GM21447 (cell line): ENCODE data around the gene METTL22.

ENCODE experiments used
- ATAC-seq: cut with Tn5 transposase; IDR thresholded peaks from one replicate; pipeline ENCODE4 v1.9.1; 2021; ENCODE audit not compliant: unreplicated experiment

The METTL22 gene

DNA sequence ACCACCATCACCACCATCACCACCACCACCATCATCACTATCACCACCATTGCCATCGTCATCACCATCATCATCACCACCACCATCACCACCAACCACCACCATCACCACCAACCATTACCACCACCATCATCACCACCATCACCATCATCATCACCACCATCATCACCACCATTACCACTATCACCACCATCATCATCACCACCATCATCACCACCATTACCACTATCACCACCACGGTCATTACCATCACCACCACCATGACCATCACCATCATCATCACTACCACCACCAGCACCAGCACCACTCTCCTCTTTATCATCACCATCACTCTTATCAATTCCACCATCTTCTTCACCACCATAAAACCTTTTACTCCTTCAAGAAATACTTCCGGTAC is 30.0 kb upstream of the METTL22 start:
- no peak for ATAC-seq

DNA sequence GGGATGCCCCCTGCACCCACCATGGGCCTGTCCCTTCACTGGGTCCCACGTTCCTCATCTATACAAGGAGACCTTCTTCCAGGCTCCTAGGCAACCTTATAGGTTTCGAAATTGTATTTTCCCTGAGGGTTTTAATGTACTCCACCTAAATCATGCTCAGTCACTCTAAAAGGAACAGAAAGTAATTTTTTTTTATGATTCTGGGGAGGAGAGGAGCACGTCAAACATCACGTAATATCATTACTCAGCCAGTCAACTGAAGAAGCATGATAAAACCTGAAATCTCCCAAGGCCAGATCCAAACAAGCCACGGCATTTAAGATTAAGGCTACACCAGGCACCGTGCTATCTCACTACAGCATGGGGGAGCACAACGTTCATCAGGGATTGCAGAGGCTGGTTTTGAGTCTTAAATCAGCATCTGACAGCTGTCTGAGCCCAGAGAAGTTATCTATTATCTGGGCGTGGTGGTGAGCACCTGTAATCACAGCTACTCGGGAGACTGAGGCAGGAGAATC is 27.3 kb upstream of the METTL22 start:
- ATAC-seq, result no peak

DNA sequence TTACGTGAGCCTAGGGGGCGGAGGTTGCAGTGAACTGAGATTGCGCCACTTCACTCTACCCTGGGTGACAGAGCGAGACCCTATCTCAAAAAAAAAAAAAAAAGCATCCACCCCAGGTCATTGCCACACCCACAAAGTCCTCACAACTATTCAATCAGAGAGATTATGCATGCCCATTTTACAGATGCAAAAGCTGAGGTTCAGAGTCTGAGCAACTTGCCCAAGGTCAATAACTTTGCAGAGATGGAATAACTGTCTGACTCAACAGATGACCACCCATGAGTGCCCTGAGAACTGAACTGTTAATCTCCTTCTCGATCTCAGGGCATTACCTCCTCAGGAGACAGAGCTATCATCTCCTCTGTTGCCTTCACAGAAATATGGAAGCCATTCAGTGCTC is 25.7 kb upstream of the METTL22 start:
- no peak for ATAC-seq

DNA sequence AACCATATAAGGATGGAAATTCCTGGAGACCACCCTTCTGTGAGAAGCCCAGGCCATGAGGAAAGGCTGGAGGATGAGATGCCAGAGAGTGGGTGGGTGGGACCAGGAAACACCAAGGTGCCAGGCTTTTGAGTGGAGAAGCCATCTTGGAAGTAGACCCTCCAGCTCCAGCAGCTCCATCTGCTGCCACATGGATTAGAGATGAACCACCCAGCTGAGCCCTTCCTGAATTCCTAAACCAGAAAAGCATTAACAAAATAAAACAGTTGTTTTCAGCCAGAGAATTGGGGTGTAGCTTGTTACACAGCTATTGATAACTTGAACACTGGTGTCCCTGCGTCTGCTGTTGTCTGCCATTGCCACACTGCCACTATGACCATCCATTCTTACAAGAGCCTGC is 24.9 kb upstream of the METTL22 start:
- ATAC-seq, result no peak

DNA sequence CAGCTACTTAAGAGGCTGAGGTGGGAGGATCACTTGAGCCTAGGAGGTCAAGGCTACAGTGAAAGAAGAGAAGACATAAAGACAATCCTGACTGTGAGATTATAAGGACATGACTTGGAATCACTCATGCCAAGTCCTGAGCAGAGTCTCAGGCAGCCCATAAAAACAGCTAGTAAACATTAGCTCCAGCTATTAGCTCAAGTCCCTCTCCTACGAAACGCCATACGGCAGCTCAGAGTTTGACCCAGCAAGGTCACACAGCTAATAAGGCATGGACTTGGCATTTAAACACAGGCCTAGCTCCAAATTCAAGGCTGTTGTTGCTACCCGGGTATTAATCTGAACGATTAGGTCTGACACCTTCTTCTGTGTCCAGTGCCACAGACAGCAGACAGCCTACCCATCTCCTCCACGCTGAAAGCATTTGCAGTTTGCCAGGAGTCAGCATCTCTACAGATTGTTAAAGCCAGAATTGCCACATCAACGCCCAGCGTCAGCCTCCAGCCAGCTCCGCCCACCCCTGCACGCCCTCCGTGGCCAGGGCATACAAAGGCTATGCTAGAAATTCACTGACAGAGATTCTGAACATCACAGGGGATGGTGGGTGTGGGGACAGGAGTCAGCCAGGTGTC is 21.2 kb upstream of the METTL22 start:
- no peak for ATAC-seq

DNA sequence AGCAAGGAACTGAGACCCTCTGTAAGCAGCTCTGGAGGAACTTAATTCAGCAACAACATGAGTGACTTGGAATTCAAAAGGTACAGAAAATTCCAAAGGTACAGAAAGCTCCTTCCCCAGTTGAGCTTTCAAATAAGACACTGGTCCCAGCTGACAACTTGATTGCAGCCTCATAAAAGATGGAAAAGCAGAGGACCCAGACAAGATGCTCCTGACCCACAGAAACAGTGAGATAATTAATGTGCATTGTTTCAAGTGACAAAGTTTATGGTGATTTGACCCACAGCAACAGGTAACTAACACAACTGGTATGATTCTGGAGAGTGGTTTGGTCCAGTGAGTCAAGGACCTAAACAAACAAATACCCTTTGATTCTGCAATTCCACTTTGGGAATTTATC is 15.9 kb upstream of the METTL22 start:
- ATAC-seq, result no peak

DNA sequence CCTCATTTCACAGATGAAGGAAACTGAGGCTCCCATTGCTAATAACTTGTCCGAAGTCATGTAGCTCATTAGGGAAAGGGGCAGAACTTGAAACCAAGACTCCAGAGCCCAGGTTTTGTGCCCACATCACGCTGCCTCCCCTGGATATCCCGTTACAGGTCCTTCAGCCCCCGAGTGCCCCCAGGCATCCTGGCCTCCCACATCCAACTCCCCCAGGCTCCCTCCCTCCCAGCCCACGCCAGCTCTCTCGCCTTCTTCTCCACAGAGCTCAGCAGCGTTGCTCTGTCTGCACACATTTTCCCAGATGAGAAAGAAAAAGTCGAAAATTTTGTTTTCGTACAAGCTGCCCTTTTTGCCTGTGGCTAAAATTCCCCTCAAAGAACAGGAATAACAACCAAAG is 14.3 kb upstream of the METTL22 start:
- no peak for ATAC-seq

DNA sequence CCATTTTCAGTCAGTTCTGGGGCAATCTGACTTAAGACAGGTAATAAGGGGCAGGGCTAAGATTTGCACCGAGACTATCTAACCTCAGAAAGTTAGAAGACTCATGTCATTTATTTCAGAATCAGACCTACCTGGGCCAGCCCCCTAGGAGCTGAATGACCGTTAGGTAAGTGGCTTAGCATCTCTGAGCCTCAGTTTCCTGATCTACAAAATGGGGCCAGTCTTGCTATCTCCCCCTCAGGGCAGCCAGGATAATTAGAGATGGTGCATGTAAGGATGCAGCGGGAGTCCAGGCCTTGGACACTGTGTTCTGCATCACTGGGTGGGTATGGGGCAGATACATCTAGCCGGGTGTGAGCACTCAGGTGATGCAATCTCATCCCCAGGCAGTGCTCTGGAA is 10.4 kb upstream of the METTL22 start:
- no peak for ATAC-seq

DNA sequence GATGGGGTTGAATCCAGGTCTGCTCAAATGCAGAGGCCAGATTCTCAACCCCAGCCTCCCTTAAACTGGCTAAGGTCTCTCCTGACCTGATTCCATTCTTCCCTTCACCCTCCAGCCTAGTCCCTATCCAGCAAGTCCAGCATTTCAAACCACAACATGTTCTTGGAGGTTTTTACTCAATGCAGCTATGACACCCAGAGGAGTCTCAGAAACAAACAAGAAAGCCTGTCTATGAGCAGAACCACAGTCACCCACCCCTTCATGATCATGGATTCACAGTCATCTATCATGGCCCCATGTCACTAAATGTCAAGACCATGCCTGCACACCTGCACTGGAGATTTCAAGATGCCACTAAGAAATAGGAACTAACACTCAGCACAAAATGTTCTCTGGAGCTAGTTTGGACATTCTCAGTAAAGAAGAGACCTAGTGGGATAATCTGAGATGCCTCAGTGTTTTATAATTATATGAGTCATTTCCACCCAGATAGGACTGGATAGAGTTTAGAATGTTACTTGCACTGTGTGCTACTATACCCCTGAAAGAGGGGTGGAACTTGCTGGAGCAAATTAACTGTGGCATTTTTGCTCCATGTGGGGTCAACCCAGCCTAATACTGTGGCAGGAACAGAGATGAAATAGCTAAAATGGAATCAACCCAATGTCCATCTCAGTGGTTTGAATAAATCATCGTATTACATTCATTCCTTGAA is 9.5 kb upstream of the METTL22 start:
- ATAC-seq, result no peak

DNA sequence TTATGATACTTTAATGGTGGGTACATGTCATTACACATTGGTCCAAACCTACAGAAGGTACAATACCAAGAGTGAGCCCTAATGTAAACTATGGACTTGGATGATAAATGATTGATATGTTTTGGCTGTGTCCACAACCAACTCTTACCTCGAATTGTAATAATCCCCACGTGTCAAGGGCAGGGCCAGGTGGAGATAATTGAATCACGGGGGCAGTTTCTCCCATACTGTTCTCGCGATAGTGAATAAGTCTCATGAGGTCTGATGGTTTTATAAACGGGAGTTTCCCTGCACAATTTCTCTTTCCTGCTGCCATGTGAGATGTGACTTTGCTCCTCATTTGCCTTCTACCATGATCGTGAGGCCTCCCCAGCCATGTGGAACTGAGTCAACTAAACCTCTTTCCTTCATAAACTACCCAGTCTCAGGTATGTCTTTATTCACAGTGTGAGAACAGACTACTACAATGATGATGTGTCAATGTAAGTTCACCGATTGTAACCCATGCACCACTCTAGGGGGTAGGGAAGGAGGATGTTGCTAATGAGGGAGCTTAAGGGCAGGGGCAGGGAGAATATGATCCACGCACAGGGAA is 7.0 kb upstream of the METTL22 start:
- ATAC-seq, result no peak

DNA sequence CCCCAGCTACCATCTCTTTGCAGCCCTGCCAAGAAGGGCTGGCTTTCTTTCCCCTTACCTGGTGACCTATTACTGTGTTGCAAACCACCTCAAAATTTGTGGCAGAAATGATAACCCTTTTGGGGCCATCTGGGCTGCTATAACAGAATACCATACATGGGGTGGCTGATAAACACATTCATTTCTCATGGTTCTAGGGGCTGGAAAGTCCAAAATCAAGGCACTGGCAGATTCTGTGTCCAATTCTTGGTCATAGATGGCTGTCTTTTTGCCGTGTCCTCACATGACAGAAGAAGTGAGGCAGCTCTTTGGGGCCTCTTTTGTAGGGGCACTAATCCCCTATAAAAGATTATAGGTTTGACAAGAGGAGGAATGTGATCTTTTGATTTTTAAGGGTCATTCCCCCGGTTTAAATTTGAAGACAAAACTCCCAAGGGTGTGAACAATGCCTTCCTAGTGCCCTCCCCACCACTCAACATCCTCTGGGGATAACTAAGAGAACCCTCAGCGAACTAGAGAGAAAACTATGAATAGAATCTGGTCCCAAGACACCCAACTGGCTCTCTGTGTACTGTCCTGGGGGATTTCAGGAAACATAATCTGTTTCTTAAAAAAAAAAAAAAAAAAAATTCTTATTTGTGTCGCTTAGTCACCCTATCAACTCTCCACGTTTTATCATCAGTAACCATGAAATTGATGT is 1.7 kb upstream of the METTL22 start:
- ATAC-seq, result no peak

DNA sequence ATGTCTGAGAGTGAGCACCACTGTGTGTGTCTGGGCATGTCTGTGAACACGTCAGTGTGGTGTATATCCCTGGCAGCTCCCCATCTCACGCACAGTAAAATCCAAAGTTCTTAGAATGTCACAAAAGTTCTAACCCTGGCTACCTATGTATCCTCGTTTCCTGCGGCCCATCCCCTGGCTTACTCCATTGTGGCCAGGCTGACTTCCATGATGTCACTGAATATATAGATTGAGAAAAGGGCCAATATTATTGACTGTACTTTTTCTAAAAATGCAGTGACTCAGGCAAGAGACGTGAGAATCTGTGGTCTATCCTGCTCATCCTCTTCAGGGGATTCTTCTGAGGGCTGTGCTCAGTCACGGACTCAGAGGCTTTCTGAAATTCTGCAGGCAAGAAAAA is 963 bp upstream of the METTL22 start:
- no peak for ATAC-seq

DNA sequence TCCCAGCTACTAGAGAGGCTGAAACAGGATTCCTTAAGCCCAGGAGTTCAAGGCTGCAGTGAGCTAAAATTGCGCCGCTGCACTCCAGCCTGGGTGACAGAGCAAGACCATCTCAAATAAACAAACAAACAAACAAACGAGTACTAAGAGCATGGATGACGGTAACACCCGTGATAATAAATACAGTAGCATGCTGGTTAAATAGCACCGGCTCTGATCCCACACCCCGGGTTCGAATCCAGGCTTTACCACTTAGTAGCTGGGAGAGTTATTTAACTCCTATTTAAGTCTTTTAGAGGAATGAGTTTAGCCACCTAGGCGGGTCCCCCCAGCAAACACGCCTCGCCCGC is 301 bp upstream of the METTL22 start:
- ATAC-seq, result peak; percentile 4

DNA sequence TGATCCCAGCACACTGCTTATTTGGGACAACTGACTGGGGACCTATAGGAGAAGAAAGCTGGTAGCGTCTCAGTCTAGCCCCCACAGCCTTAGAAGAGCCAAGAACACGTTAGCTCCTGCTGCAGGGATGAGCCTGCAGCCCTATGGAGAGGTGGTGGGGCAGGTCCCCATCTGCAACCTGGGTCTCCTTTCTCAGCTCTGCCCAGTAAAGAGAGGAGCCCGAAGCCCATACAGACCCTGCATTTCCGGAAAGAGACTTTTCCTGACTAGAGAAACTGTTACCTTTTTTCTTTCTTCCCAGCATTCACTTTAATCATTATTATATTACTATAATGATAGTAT is 788 bp downstream of the METTL22 start:
- ATAC-seq, result peak; percentile 9

DNA sequence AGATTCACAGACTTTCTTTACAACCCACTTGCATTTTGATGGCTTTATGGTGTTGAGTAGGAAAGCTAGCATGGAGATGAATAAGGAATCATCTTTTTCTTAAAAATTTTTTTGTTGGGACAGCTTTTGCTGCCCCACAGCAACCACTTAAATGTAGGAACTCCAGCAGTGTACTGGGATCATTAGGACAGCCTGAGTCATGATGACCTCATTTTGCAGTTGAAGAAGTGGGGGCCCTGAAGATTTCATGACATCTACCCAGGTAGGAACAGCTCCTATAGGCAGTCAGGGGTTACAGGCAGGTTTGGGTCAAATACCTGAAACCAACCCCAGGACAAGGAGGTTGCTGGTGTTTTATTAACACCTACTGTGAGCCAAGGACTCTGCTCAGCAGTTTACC is 2.1 kb downstream of the METTL22 start:
- ATAC-seq, result no peak

DNA sequence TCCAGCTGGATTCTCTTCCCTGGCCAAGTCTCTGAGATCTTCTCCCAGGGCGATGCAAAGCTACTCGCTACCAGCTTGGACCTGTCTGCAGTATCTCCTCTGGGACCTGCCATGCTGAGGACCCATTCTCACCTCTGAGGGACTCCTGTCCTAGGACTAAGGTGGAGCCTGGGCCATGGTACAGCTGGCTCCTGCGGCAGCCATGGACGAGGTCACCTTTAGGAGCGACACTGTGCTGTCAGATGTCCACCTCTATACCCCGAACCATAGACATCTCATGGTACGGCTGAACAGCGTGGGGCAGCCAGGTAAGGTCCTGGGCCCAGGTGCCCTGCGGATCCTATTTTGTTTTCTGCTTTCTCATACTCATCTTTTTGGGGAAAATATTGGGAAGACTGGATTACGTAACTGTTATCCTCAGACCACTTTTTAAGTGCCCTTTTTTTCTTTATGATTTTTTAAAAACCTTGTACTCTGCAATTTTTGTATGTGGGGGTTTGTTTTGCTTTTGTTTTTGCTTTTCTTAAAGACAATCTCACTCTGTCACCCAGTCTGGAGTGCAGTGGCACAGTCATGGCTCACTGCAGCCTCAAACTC is 4.1 kb downstream of the METTL22 start:
- ATAC-seq, result no peak

DNA sequence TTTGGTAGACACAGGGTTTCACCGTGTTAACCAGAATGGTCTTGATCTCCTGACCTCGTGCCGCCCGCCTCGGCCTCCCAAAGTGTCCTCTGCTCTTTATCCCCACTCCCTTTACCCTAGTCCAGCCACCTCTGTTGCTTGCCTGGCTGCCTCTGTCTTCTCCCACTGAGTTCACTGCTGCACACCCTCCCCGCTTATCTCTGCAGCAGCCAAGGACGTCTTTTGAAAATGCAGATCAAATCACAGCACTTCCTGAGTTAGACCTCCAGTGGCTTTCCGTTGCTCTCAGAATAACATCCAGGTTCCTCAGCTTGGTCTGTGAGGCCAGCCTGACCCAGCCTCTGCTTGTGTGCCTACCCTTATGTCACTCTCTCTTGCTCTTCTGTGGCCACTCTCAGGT is 5.4 kb downstream of the METTL22 start:
- no peak for ATAC-seq

DNA sequence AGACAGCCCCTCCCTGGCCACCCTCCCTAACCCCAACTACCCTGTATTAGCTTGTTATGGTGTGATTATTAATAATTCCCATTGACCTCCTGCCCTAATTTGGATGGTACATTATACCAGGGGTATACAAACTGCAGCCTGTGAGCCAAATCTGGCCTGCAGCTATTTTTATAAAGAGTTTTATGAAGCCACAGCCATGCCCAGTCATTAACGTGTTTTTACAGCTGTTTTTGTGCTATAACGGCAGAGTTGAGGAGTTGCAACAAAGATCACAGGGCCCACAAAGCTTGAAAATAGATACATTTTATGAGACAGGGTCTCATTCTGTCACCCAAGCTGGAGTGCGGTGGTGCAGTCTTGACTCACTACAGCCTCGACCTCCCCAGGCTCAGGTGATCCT is 6.0 kb downstream of the METTL22 start:
- ATAC-seq, result no peak

DNA sequence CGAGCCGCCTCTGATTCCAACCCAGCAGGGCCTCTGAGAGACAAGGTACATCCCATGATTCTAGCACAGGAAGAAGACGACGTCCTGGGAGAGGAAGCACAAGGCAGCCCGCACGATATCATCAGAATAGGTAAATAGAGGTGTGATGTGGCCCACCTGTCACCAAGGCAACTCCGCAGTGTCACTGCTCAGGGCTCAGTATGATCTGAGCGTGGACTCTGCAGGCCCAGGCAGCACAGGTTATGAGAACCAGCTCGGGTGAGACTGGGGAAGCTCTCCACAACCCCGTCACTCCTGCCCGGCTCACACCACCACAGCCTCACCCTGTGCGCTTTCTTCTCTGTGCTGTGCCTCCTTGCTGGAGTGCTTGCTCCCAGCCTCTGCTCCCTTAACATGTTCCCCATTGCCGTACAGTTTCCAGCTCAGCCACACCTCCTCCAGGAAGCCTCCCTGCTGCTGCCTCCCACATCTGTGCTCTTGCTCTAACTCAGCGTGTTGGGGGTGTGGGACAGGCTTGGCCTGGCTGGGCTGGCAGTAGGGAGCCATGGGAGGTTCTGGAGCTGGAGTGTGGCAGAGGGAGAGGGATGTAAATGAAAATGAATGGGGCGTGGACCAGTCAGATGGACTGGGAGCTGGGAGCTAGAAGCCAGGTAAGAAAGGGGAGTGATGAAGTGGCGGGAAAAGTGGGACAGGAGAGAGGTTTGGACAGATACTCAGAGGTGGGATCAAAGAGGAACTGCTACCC is 7.7 kb downstream of the METTL22 start:
- ATAC-seq, result no peak

DNA sequence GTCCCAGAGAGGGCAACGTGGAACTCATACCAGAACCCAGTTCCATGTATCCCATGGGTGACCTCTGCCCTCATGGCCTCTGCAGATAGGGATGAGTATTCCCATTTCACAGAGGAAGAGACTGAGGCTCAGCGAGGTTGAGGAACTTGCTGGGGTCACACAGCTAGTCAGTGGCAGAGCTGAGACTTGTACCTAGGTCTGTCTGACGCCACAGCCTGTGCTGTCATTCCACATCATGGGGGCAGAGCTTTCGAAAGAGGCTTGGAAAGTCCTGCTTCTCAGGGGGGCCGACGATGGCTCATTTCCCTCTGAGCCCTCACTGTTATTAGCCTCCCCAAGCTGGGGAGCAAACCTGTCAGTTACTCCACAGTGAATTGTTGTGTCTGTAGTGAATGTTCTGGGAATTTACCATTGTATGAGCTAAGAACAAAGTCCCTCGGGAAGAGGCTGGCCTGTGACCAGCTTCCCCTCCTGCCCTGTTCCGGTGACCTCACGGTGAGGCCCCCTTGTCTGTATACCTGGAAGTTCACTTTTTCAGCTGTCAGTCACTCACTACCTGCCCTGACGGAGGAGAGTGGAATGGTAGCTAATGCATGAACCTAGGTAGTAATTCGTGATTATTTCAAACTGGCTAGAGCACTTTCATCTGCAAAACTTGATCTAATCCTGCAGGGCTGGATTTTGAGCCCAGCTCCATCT is 8.9 kb downstream of the METTL22 start:
- ATAC-seq, result no peak
